ENCODE data around the gene YRDC.

YRDC gene

DNA sequence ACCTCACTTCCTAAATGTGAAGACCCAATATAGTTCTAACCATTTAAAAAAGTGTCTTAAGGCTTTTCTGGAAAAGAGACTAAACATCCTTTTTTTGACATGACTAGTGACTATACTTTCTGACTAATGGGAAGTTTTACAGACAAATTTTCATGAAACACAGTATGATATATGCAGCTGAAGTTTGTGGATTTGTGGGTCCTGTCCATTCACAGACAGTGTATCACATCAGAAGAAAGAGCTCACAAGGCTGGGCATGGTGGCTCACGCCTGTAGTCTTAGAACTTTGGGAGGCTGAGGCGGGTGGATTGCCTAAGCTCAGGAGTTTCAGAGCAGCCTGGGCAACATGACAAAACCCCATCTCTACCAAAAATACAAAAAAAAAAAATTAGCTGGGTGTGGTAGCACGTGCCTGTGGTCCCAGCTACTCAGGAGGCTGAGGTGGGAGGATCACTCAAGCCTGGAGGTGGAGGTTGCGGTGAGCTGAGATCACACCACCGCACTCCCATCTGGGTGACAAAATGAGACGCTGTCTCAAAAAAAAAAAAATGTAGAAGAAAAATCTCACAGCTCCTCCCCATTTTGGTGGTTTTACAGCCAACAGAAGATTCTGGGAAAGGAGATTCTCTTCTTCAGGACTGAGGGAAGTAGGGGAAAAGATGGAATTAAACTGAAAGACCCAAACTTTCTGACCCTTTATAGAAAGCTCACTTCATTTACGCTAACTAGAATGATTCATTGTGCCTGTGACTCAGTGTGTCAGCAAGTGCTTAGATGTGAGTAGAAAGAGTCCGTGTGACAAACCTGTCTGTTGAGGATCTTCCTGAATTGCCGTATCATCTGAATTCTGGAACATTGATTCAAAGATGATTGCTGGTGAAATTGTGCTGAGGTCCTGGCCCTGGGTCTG, 15.2 kb upstream of the YRDC start:
- in situ Hi-C loops (cut with MboI; ENCODE audit: low sequenced_read_pairs) = no loop called here

DNA sequence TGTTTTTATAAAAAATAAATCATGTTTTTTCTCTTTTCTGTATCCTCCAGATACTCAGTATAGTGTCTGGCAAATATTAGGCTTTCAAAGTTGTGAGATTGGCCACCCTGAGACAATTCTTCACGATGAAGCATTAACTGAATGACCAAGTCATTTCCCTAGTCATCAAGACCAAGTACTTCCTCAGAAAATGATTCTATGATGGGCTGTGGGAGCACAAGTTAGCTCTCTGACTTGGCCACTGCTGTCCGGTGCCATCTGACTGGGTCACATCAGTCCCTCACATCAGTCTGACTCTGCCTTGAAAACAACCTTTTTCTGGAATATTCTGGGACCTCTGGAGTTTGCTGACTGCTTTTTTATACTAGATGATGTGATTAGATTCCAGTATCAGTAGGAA, 13.5 kb upstream of the YRDC start:
- in situ Hi-C loops (cut with MboI; ENCODE audit: low sequenced_read_pairs) = no loop called here

DNA sequence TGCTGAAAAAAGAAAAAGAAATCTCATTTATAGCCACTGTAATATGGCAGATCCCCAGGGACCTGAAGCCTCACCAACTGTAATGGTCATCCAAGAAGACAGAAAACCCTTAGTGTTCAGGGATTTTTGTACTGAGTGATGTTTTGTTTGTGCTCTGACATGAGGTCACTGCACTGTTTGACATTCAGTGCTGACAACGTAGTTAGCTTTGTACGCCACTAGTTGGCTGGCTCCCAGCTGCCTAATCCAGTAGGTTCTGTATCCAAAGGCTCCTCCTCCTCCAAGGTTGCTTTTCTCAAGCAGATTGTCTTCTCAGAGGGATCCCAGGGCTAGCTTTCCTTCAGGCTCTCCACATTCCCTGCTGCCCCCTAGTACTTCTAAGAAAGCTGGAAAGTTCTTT, 9.5 kb upstream of the YRDC start:
- in situ Hi-C loops (cut with MboI; ENCODE audit: low sequenced_read_pairs) = no loop called here

- in situ Hi-C loops (cut with MboI; ENCODE audit: low sequenced_read_pairs) = no loop called here
Observed at GRCh38 chr1:37814252-37814651, 6.2 kb upstream of the YRDC start.

GRCh38 chr1:37813529-37814145, 5.6 kb upstream of the YRDC start:
- in situ Hi-C loops (cut with MboI; ENCODE audit: low sequenced_read_pairs) = no loop called here

GRCh38 chr1:37811027-37811655, 3.1 kb upstream of the YRDC start:
- in situ Hi-C loops (cut with MboI; ENCODE audit: low sequenced_read_pairs) = no loop called here

DNA sequence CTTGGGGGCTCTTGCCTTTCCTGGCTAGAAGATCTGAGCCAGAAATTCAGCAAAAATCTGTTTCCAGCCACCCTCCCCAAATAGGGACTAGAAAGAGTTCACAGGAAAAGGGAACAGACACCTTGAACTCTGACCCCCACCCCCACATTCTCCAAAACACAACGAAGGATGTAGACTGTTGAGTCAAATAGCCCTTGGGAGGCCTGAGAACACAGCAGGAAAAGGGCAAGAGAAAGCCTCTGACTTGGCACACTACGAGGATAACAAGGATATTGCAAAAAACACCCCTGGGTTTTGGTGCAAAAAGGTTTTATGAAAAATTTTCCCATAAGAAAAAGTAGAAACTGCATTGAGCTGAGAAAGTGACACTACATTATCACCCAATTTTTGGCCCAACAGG, 1.9 kb upstream of the YRDC start:
- in situ Hi-C loops (cut with MboI; ENCODE audit: low sequenced_read_pairs) = no loop called here

DNA sequence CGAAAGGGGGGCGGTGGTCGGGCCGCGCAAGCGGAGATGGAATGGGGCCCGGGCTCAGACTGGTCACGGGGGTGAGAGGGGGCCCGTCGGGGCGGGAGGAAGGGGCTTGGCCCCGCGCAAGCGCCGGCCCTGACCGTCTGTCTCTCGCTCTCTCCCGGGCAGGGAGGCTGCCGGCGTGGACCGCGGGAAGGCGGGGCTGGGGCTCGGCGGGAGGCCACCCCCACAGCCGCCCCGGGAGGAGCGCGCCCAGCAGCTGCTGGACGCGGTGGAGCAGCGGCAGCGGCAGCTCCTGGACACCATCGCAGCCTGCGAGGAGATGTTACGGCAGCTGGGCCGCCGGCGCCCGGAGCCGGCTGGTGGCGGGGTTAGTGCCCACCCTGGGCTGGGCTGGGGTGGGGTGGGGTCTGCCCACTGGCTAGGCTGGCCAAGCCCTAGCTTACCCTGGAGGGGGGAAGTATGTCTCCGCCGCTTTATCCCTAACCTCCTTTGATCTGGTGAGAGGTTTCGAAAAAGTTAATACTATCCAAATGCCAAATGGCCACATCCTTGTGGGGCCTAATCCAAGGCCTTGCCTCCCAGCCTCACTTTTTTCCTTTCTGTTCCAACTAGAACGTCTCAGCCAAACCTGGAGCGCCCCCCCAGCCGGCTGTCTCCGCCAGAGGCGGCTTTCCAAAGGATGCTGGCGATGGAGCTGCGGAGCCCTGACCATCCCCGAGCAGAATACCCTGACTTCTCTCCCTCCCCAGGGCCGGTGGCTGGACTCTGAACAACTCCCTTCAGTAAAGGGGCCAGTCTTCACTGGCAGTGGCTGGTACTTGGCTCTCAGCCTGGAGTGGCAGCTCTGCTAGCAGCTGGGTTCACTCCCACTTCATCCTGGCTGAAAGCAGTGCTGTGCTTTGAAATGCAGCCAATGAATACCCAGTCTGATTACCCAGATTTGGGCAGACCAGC, 636 bp upstream of the YRDC start:
- in situ Hi-C loops (cut with MboI; ENCODE audit: low sequenced_read_pairs) = no loop called here

- in situ Hi-C loops (cut with MboI; ENCODE audit: low sequenced_read_pairs) = no loop called here
Observed at GRCh38 chr1:37807220-37807554, 821 bp downstream of the YRDC start.

DNA sequence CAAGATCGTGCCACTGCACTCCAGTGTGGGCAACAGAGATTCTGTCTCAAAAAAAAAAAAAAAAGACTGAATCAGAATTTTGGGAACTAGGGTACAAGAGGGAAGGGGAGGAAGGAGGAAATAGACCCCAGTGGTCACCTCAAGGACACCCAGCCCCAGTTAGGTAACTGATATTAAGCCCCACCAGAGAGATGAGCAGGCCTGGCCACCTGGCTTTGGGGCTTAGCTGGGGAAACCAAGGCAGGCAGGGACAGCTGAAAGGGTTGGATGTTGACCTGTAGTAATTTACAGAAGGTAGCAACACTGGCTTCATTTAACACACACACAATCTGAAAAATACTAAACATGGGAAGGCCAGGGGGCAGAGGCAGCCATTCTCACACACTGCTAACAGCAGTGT, 5.6 kb downstream of the YRDC start:
- in situ Hi-C loops (cut with MboI; ENCODE audit: low sequenced_read_pairs) = no loop called here

- in situ Hi-C loops (cut with MboI; ENCODE audit: low sequenced_read_pairs) = no loop called here
Observed at GRCh38 chr1:37797750-37798345, 10.2 kb downstream of the YRDC start.

DNA sequence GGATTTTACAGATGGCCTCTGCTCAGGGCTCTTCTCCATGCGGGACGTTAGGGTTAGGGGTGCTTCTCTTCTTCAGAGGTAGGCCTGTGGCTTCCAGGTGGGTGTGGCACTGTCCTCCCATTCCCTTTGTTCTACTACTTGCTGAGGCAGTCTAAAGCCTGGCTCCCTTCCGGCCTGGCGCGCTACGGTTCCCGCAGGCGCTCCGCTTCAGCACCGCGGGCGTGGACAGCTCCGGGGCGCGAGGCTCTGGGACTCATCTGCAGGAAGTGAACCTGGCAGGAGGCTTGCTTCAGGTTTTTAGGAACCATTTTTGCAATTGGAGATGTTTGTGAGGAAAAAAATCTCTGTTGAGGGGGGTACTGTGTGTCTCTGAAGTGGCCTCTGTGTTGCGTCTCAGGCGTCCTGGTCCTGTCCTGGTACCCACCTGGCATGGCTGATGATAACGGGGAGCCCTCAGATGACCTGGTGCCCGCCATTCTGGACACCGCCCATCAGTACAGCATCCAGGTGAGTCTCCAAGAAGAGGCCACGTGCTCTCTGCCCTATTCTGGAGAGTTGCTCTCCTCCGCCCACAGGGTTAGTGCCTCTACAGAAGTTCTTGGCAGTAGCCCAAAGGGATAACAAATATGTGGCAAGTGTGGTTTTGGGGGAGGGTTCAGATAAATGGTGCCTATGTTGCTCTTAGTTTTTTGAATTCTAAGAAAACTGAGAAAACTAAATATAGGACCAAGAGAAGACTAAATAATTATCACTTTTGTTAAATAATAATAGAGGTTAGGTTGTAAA, 12.5 kb downstream of the YRDC start:
- in situ Hi-C loops (cut with MboI; ENCODE audit: low sequenced_read_pairs) = no loop called here

DNA sequence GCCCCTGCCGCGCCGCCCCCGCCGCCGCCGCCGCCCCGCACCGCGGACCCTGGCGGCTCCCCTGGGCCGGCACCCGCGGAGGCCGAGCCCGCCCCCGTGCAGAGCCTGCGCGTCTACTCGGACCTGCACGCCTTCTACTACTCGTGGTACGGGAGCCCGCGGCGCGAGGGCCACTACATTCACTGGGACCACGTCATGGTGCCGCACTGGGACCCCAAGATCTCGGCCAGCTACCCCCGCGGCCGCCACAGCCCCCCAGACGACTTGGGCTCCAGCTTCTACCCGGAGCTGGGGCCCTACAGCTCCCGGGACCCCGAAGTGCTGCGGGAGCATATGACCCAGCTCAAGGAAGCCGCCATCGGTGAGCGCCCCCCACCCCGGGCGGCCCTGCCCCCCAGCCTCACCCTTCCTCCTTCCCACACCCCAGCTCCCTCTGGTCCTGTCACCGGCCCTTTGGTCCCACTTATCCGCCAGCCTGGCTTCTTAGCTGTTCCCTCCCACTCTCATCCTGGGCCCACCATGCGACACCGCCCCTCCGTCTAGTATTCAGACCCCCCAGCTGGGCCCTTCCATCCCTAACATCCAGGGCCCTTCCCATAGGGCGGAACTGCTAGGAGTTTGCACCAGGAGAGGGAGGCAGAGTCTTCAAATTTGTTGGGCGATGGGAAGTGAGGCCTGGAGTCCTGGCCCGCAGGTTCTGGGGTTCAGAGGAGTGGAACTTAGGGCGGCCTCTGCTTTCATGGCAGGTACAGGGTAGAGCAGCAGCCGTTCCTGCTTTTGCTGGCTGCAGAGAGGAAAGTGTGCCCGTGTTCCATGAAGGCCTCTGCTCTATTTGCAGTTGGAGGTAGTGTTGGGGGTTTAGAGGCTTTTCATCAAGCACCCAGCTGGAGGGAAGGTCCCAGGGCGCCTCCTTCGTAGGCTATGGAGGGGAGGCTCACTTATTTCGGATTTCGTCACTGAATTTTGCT, 13.4 kb downstream of the YRDC start:
- in situ Hi-C loops (cut with MboI; ENCODE audit: low sequenced_read_pairs) = no loop called here

GRCh38 chr1:37793773-37794371, 14.1 kb downstream of the YRDC start, which contains the start of gene MANEAL:
MANEAL (plus strand) TSS chr1:37793847; CDS start chr1:37794183, 336 bp downstream.
- in situ Hi-C loops (cut with MboI; ENCODE audit: low sequenced_read_pairs) = no loop called here

DNA sequence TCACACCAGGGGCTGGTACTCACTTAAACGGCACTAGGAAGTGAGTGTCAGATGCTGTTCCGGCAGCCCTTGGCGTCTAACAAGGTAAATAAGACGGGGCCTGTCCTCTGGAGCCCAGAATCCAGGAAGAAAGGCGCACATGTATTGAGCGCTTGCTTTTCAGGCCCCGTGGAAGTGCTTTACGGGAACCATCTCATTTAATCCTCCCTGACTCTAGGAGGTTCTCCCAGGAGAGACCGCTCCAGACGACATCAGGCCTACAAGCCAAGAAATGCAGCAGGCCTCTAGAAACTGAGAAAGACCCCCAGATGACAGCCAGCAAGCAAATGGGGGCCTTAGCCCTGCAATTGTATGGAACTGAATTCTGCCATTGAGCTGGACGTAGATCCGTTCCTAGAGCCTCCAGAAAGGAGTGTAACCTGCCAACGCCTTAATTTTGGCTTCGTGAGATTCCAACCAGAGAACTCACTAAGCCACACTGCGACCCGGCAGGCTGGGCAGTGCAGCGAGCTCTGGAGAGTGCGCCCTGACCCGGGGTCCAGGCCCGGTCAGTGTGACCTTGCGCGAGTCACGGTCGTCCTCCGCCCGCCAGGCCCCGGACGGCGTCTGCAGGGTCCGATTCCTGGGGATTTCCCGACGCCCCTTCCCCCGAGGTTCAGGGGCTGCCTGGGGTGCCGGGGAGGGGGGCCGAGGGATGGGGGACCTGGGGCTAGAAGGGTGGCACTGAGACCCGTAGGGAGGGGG, 14.9 kb downstream of the YRDC start:
- in situ Hi-C loops (cut with MboI; ENCODE audit: low sequenced_read_pairs) = no loop called here

GRCh38 chr1:37782491-37782890, 25.5 kb downstream of the YRDC start:
- in situ Hi-C loops (cut with MboI; ENCODE audit: low sequenced_read_pairs) = no loop called here

DNA sequence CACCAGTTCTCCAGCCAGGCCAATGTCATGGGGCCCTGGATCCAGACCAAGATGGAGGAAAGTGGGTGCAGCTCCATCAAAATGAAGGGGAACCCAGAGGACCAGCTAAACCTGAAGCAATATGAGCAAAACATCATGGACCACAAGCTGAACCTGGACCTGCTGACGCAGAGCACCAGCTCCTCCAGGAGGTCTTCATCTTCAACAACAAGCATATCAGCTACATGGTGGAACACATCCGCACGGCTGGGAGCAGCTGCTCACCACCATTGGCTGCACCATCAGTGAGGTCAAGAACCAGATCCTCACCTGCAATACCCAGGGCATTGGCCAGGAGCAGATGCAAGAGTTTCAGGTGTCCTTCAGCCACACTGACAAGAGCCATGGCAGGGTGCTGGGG, 29.4 kb downstream of the YRDC start:
- in situ Hi-C loops (cut with MboI; ENCODE audit: low sequenced_read_pairs) = no loop called here
